HUES64 (cell line): ENCODE results near the gene PI4KA.
"Not testable (repeated sequence)": the region's sequence is repeated elsewhere in the genome, so short reads cannot be mapped to it uniquely, and the experiment has no call there.

Experiments
- H3K27ac ChIP-seq: 2 replicates; pipeline ENCODE4 v1.7.0; 2013; ENCODE audit warnings: low read depth, low read length, inconsistent platforms
- H3K27me3 ChIP-seq: 2 replicates; pipeline ENCODE4 v1.6.1; 2013; ENCODE audit warnings: mild to moderate bottlenecking, low read length; ENCODE audit not compliant: insufficient read depth
- H3K36me3 ChIP-seq: 2 replicates; pipeline ENCODE4 v1.6.1; 2013; ENCODE audit warnings: mild to moderate bottlenecking, low read length; ENCODE audit not compliant: insufficient read depth
- H3K4me1 ChIP-seq: 2 replicates; pipeline ENCODE4 v1.6.1; 2013; ENCODE audit warnings: mild to moderate bottlenecking, low read length, moderate library complexity; ENCODE audit not compliant: insufficient read depth
- H3K4me3 ChIP-seq: 2 replicates; pipeline ENCODE4 v1.5.1; 2013; ENCODE audit warnings: mild to moderate bottlenecking, low read length, moderate library complexity
- H3K9ac ChIP-seq: 2 replicates; pipeline ENCODE4 v1.6.1; 2013; ENCODE audit warnings: mild to moderate bottlenecking, low read depth, low read length
- H3K9me3 ChIP-seq: 2 replicates; pipeline ENCODE4 v1.6.1; 2013; ENCODE audit warnings: low read depth, low read length; ENCODE audit not compliant: insufficient read depth
- WGBS: fragments of 150-250, 120-280 bp; methylation state at CpG from one replicate; pipeline ENCODE4 v1.1.7; 2013; ENCODE audit warnings: missing lambda C conversion rate; 5-methylcytosine and 5-hydroxymethylcytosine counted together

PI4KA gene

GRCh38 chr22:20779014-20779817, 79.4 kb downstream of the PI4KA start:
- Histone ChIP-seq H3K4me1 (peaks cover 5% of the 10 kb centered on the region; the same call in 1 of the 2 replicates), H3K9ac (no peak overlapping the region), H3K27ac (no peak overlapping the region), H3K9me3 (no peaks in the 10 kb centered on the region), H3K27me3 (no peaks in the 10 kb centered on the region), H3K4me3 (no peak overlapping the region), H3K36me3 (no peaks in the 10 kb centered on the region)
- WGBS: 82% methylated on average over 25 of the region's 25 CpGs

- no peaks in the 10 kb centered on the region; the same call in 1 of the 2 replicates for H3K4me1 ChIP-seq
- no peak overlapping the region for H3K9ac ChIP-seq
- no peak overlapping the region for H3K27ac ChIP-seq
- no peaks in the 10 kb centered on the region for H3K36me3 ChIP-seq
- H3K4me3 ChIP-seq: no peak overlapping the region
- WGBS: 94% methylated on average over 10 of the region's 10 CpGs
- no peaks in the 10 kb centered on the region for H3K9me3 ChIP-seq
- H3K27me3 ChIP-seq: no peaks in the 10 kb centered on the region
These were observed 81.0 kb downstream of the PI4KA start for GRCh38 chr22:20777420-20778177.

- no peaks in the 10 kb centered on the region for H3K36me3 ChIP-seq
- H3K9ac ChIP-seq: no peak overlapping the region
- H3K4me3 ChIP-seq: no peak overlapping the region
- WGBS: 93% methylated on average over 17 of the region's 17 CpGs
- H3K4me1 ChIP-seq: no peaks in the 10 kb centered on the region; the same call in 1 of the 2 replicates
- no peaks in the 10 kb centered on the region for H3K9me3 ChIP-seq
- H3K27ac ChIP-seq: no peak overlapping the region
- no peaks in the 10 kb centered on the region for H3K27me3 ChIP-seq
These were observed 81.8 kb downstream of the PI4KA start for GRCh38 chr22:20776624-20777405.

- no peak overlapping the region for H3K4me3 ChIP-seq
- H3K36me3 ChIP-seq: no peaks in the 10 kb centered on the region
- H3K4me1 ChIP-seq: no peaks in the 10 kb centered on the region; the same call in 1 of the 2 replicates
- H3K27ac ChIP-seq: no peak overlapping the region
- no peaks in the 10 kb centered on the region for H3K27me3 ChIP-seq
- WGBS: 91% methylated on average over 2 of the region's 4 CpGs
- no peak overlapping the region for H3K9ac ChIP-seq
- H3K9me3 ChIP-seq: no peaks in the 10 kb centered on the region
These were observed 83.2 kb downstream of the PI4KA start for GRCh38 chr22:20775342-20775895.

GRCh38 chr22:20774882-20775281, 83.7 kb downstream of the PI4KA start:
- Histone ChIP-seq H3K27ac (no peak overlapping the region), H3K27me3 (no peaks in the 10 kb centered on the region), H3K9me3 (no peaks in the 10 kb centered on the region), H3K36me3 (no peaks in the 10 kb centered on the region), H3K4me3 (no peak overlapping the region), H3K9ac (no peak overlapping the region), H3K4me1 (no peaks in the 10 kb centered on the region; the same call in 1 of the 2 replicates)
- WGBS: 92% methylated on average over 4 of the region's 4 CpGs

- WGBS: 92% methylated on average over 4 of the region's 4 CpGs
- Histone ChIP-seq H3K27ac (no peak within 1 kb of the TSS), H3K27me3 (no peaks in the 10 kb centered on the region), H3K9me3 (no peaks in the 10 kb centered on the region), H3K4me1 (no peaks in the 10 kb centered on the region), H3K9ac (no peak within 1 kb of the TSS), H3K4me3 (no peak within 1 kb of the TSS), H3K36me3 (no peaks in the 10 kb centered on the region)
These were observed 84.8 kb downstream of the PI4KA start, which contains the start of gene SERPIND1 for GRCh38 chr22:20773793-20774212. SERPIND1 (plus strand) TSS chr22:20774113; CDS start chr22:20779313, 5,200 bp downstream.

- Histone ChIP-seq H3K4me1 (no peaks in the 10 kb centered on the region), H3K36me3 (no peaks in the 10 kb centered on the region), H3K27ac (no peak overlapping the region), H3K9ac (no peak overlapping the region), H3K4me3 (no peak overlapping the region), H3K27me3 (no peaks in the 10 kb centered on the region), H3K9me3 (no peaks in the 10 kb centered on the region)
- 85% methylated on average over 9 of the region's 9 CpGs for WGBS
These were observed 86.5 kb downstream of the PI4KA start for GRCh38 chr22:20771918-20772625.

GRCh38 chr22:20769496-20769826, 89.2 kb downstream of the PI4KA start:
- 92% methylated on average over 8 of the region's 9 CpGs for WGBS
- H3K36me3 ChIP-seq, H3K4me1 ChIP-seq, H3K27ac ChIP-seq, H3K9me3 ChIP-seq, H3K27me3 ChIP-seq, H3K4me3 ChIP-seq, H3K9ac ChIP-seq: not testable (repeated sequence)

- Histone ChIP-seq H3K4me3 (no peak overlapping the region), H3K9ac (no peak overlapping the region), H3K4me1 (no peaks in the 10 kb centered on the region), H3K27me3 (no peaks in the 10 kb centered on the region), H3K27ac (no peak overlapping the region), H3K9me3 (no peaks in the 10 kb centered on the region), H3K36me3 (peaks cover 22% of the 10 kb centered on the region)
- 92% methylated on average over 7 of the region's 7 CpGs for WGBS
These were observed 92.1 kb downstream of the PI4KA start for GRCh38 chr22:20766530-20766929.

GRCh38 chr22:20765938-20766337, 92.7 kb downstream of the PI4KA start:
- H3K36me3 ChIP-seq: peaks cover 22% of the 10 kb centered on the region

More at GRCh38 chr22:20765938-20766337, 92.7 kb downstream of the PI4KA start:
- WGBS: 97% methylated on average over 2 of the region's 2 CpGs
- no peak overlapping the region for H3K4me3 ChIP-seq
- no peak overlapping the region for H3K9ac ChIP-seq
- no peaks in the 10 kb centered on the region for H3K27me3 ChIP-seq
- no peaks in the 10 kb centered on the region for H3K4me1 ChIP-seq
- no peak overlapping the region for H3K27ac ChIP-seq
- no peaks in the 10 kb centered on the region for H3K9me3 ChIP-seq
